Prostate gland (tissue), 2 donors: ENCODE measurements around the gene SMARCA4.

Source experiments
- POLR2AphosphoS5 ChIP-seq: sonication (generic); formaldehyde crosslinking; IDR thresholded peaks from one replicate; pipeline ENCODE4 v1.6.1; 2017; ENCODE audit warnings: antibody characterized with exemption
- TF ChIP-seq, protein P1 (sequence below), 4 experiments: fragments of 200-600 bp in 2 of 4; fragments of 450-650 bp in 2 of 4; sonication (generic) in 2 of 4; IDR thresholded peaks; 1 replicate in 3 of 4; 2 replicates in 1 of 4; pipeline ENCODE4 v1.5.1; 2016 to 2019; ENCODE audit warnings: antibody characterized with exemption in 4 of 4, mild to moderate bottlenecking in 2 of 4, moderate library complexity in 2 of 4

- TF ChIP-seq POLR2AphosphoS5, result no peak
- TF ChIP-seq, protein P1, sequence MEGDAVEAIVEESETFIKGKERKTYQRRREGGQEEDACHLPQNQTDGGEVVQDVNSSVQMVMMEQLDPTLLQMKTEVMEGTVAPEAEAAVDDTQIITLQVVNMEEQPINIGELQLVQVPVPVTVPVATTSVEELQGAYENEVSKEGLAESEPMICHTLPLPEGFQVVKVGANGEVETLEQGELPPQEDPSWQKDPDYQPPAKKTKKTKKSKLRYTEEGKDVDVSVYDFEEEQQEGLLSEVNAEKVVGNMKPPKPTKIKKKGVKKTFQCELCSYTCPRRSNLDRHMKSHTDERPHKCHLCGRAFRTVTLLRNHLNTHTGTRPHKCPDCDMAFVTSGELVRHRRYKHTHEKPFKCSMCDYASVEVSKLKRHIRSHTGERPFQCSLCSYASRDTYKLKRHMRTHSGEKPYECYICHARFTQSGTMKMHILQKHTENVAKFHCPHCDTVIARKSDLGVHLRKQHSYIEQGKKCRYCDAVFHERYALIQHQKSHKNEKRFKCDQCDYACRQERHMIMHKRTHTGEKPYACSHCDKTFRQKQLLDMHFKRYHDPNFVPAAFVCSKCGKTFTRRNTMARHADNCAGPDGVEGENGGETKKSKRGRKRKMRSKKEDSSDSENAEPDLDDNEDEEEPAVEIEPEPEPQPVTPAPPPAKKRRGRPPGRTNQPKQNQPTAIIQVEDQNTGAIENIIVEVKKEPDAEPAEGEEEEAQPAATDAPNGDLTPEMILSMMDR (IDR thresholded peaks at IDR 0.05), result no peak
Measured at GRCh38 chr19:11094520-11094894, 133.7 kb downstream of the SMARCA4 start.
